ENCODE data around the gene RPL18.
A peak's percentile ranks its signal among the peaks of the same experiment; 100 is the strongest.

The RPL18 gene

GRCh38 chr19:48613852-48614435 lies 5.0 kb downstream of the RPL18 start:
- ChIA-PET CTCF (interaction anchor here (0.5 to 0.9 kb wide), 2 partner anchors 21 to 299 kb away, joined by 3 read pairs; no protein-coding TSS in a partner anchor), POLR2A (interaction anchor here (0.6 to 3.8 kb wide), 8 partner anchors 9 to 27 kb away, joined by 3 to 28 read pairs (median 5); no protein-coding TSS in a partner anchor)
- Histone ChIP-seq H3K4me3 (ENCODE audit: low read depth, low read length) (no peak overlapping the region), H3K36me3 (ENCODE audit: control insufficient read depth in 2 of 2, insufficient read depth in 1 of 2, low read length in 2 of 2) (peaks cover 14 to 40% of the 10 kb centered on the region in 2 experiments), H3K27ac (ENCODE audit: extremely low read depth, low read depth, low read length) (peak overlapping the region; percentile 100), H3K4me1 (ENCODE audit: control insufficient read depth, insufficient read depth, low read length) (peaks cover 27% of the 10 kb centered on the region), H3K9me3 (ENCODE audit: control insufficient read depth, insufficient read depth, low read depth, low read length) (no peaks in the 10 kb centered on the region)
- TF ChIP-seq SCRT2 (tag by site-specific recombination; IDR thresholded peaks at IDR 0.05) (peak; percentile 81), SCRT1 (tag by site-specific recombination; IDR thresholded peaks at IDR 0.05; ENCODE audit: borderline replicate concordance) (0 out of 2 replicates have a peak, but pooled peaks have one; percentile 58), ZNF776 (tag by site-specific recombination; IDR thresholded peaks at IDR 0.05; ENCODE audit: borderline replicate concordance) (no peak)

DNA sequence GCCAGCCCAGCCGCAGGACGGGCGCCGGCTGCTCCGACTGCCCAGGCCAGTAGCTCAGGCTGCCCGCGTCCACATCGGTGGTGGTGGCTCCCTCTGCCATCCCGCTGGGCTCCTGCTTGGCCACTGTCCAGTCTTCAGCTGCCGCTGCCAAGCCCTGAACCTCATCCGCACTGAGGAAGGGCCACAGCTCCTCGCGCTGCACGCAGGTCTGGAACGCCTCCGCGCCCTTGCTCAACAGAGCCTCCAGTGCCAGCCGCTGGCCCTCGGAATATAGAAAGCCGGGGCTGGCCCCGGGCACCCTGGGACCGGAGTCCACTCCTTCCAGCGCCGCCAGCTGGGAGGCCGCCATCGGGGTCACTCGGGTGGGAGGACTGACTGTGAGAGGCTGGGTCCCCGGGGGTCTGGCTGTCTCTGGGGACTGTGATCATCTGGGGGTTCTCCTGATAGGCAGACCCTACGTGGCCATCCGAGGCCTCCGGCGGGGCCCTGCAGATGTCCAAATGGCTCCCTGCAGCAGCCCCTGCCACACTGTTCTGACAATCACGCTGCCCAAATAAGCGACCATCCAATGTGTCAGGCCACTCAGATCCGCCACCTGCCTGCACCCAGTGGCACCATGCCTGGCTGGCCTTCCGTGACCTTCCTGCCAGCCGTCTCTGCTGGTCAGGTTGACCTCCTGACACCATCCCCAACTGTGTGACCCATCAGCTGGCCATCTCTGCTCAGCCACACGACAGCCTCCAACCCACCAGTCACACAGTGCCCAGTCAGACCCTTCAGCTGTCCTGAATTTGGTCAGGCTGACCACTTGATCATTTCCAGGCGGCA lies 5.7 kb downstream of the RPL18 start:
- H3K4me3 ChIP-seq (ENCODE audit: low read depth, low read length): no peak overlapping the region
- TF ChIP-seq TCF7L2 (IDR thresholded peaks at IDR 0.05; ENCODE audit: borderline replicate concordance, low read depth, low read length) (no peak), BCL11B (tag by site-specific recombination; IDR thresholded peaks at IDR 0.05; ENCODE audit: low read depth) (peak; percentile 90; the same call in 1 of the 2 replicates), BCL11A (tag by site-specific recombination; IDR thresholded peaks at IDR 0.05; ENCODE audit: low read depth) (peak; percentile 75; the same call in 1 of the 2 replicates), ZNF561 (tag by site-specific recombination; IDR thresholded peaks at IDR 0.05; ENCODE audit: borderline replicate concordance) (no peak), GLI2 (tag by site-specific recombination; IDR thresholded peaks at IDR 0.05; ENCODE audit: borderline replicate concordance, low read depth) (no peak), ZFP69B (tag by site-specific recombination; IDR thresholded peaks at IDR 0.05) (no peak), RBAK (tag by site-specific recombination; IDR thresholded peaks at IDR 0.05) (no peak), ZNF48 (tag by site-specific recombination; IDR thresholded peaks at IDR 0.05) (no peak), HIC1 (tag by site-specific recombination; IDR thresholded peaks at IDR 0.05) (peak; percentile 35), ZNF16 (tag by site-specific recombination; IDR thresholded peaks at IDR 0.05; ENCODE audit: low read depth) (no peak), ZNF658 (tag by site-specific recombination; IDR thresholded peaks at IDR 0.05) (no peak), ZFP41 (tag by site-specific recombination; IDR thresholded peaks at IDR 0.05; ENCODE audit: borderline replicate concordance) (no peak)
- TF ChIP-seq, protein P1, sequence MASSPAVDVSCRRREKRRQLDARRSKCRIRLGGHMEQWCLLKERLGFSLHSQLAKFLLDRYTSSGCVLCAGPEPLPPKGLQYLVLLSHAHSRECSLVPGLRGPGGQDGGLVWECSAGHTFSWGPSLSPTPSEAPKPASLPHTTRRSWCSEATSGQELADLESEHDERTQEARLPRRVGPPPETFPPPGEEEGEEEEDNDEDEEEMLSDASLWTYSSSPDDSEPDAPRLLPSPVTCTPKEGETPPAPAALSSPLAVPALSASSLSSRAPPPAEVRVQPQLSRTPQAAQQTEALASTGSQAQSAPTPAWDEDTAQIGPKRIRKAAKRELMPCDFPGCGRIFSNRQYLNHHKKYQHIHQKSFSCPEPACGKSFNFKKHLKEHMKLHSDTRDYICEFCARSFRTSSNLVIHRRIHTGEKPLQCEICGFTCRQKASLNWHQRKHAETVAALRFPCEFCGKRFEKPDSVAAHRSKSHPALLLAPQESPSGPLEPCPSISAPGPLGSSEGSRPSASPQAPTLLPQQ (tag by site-specific recombination; IDR thresholded peaks at IDR 0.05): no peak
- TF ChIP-seq, protein P2, sequence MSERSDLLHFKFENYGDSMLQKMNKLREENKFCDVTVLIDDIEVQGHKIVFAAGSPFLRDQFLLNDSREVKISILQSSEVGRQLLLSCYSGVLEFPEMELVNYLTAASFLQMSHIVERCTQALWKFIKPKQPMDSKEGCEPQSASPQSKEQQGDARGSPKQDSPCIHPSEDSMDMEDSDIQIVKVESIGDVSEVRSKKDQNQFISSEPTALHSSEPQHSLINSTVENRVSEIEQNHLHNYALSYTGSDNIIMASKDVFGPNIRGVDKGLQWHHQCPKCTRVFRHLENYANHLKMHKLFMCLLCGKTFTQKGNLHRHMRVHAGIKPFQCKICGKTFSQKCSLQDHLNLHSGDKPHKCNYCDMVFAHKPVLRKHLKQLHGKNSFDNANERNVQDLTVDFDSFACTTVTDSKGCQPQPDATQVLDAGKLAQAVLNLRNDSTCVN (tag by site-specific recombination; optimal IDR thresholded peaks at IDR 0.05): no peak
- POLR2A ChIA-PET: interaction anchor here (0.5 to 3.7 kb wide), 6 partner anchors 8 to 27 kb away, joined by 3 to 28 read pairs (median 4); no protein-coding TSS in a partner anchor
- peak overlapping the region; percentile 1; the same call in 1 of the 2 replicates for H3K27ac ChIP-seq (ENCODE audit: extremely low read depth, low read depth, low read length)
- CTCF ChIA-PET: interaction anchor here (0.9 to 1.0 kb wide), 2 partner anchors 24 to 299 kb away, joined by 3 to 5 read pairs; no protein-coding TSS in a partner anchor
- H3K4me1 ChIP-seq (ENCODE audit: control insufficient read depth, insufficient read depth, low read length): peaks cover 27% of the 10 kb centered on the region
- H3K36me3 ChIP-seq (ENCODE audit: control insufficient read depth in 2 of 2, insufficient read depth in 1 of 2, low read length in 2 of 2): peaks cover 14 to 35% of the 10 kb centered on the region in 2 experiments
- H3K9me3 ChIP-seq (ENCODE audit: control insufficient read depth, insufficient read depth, low read depth, low read length): no peaks in the 10 kb centered on the region

Data from HEK293 (cell line).